Adipose tissue (tissue), 3 donors: ENCODE measurements around the gene CHID1. TPM values are rescaled to one million over a fixed set of nuclear protein-coding genes. Genes with fewer than 3 reads are reported as not detected.

Source experiments
- H3K27ac ChIP-seq: one replicate; pipeline ENCODE4 v1.5.1; 2013; ENCODE audit warnings: low read depth, low read length
- WGBS, 3 donors: extraction: QIAGEN DNeasy Blood & Tissue Kit; methylation state at CpG; one replicate each; pipeline ENCODE4 v1.1.7; 2013; 5-methylcytosine and 5-hydroxymethylcytosine counted together
- polyA plus RNA-seq, 3 donors: library from polyadenylated mRNA; stranded (reverse); fragments of 200-250 nt; gene quantifications; one replicate each; pipeline ENCODE4 v1.2.3, GENCODE V29; 2013
- donor health status: healthy with polysubstance abuse.
- donor health status: Bipolar disorder and iron deficiency.
- donor health status: healthy.

The CHID1 gene
- polyA plus RNA-seq, 3 donors, result 45.3 to 62.6 (median 51.9) TPM

DNA sequence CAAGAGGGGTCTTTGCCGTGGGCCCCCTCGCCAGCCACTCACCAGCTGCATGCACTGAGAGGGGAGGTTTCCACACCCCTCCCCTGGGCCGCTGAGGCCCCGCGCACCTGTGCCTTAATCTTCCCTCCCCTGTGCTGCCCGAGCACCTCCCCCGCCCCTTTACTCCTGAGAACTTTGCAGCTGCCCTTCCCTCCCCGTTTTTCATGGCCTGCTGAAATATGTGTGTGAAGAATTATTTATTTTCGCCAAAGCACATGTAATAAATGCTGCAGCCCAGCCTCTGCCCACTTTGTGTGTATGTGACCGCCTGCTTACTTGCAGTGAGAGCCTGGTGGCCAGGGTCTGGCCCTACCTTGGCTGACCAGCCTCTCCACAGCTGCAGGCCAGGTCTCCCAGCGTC lies 85.7 kb downstream of the CHID1 start:
- H3K27ac ChIP-seq, result no peak overlapping the region
- WGBS, 3 donors, result 31 to 84% (median 78%) methylated on average over 11 of the region's 11 CpGs

DNA sequence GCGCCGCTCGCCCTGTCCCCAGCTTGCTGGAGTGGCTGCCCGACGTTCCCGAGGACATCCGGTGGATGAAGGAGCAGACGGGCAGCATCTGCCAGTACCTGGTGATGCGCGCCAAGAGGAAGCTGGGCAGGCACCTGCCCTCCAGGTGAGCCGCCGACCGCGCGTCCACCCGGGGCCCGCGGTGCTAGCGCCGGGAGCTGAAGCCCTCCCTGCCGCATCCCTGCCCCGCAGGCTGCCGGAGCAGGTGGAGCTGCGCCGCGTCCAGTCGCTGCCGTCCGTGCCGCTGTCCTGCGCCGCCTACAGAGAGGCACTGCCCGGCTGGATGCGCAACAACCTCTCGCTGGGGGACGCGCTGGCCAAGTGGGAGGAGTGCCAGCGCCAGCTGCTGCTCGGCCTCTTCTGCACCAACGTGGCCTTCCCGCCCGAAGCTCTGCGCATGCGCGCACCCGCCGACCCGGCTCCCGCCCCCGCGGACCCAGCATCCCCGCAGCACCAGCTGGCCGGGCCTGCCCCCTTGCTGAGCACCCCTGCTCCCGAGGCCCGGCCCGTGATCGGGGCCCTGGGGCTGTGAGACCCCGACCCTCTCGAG lies 86.2 kb downstream of the CHID1 start:
- 34 to 88% (median 86%) methylated on average over 45 to 59 of the region's 59 CpGs for WGBS, 3 donors

DNA sequence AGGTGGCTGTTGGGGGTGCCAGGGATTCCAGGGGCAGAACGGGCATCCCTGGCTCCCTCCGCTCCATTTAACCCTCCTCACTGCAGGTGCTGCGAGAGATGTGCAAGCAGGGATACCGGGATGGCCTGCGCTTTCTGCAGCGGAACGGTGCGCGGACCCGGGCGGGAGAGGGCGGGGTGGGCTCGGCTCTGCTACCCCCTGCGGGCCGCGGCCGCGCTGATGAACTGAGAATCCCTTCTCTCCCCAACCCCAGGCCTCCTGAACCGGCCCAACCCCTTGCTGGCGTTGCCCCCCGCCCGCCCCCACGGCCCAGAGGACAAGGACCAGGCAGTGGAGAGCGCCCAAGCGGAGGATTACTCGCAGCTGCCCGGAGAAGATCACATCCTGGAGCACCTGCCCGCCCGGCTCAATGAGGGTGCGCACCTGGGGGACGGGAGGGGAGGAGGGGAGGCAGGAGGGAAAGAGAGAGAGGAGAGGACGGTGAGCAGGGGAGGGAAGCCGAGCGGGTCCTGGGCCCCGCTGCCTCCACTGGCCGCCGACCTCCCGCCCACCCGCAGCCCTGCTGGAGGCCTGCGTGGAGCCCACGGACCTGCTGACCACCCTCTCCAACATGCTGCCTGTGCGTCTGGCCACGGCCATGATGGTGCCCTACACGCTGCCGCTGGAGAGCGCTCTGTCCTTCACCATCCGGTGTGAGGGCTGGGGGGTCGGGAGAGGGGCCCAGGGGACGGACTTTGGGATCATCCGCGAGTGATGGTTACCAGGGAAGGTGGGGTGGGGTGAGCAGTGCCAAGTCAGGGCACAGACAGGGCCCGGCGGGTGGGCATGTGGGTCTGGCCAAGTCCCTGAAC lies 86.9 kb downstream of the CHID1 start:
- H3K27ac ChIP-seq, result no peak overlapping the region
- WGBS, 3 donors, result 42 to 89% (median 88%) methylated on average over 42 to 53 of the region's 53 CpGs

More for the DNA sequence above, 86.2 kb downstream of the CHID1 start:
- no peak overlapping the region for H3K27ac ChIP-seq

DNA sequence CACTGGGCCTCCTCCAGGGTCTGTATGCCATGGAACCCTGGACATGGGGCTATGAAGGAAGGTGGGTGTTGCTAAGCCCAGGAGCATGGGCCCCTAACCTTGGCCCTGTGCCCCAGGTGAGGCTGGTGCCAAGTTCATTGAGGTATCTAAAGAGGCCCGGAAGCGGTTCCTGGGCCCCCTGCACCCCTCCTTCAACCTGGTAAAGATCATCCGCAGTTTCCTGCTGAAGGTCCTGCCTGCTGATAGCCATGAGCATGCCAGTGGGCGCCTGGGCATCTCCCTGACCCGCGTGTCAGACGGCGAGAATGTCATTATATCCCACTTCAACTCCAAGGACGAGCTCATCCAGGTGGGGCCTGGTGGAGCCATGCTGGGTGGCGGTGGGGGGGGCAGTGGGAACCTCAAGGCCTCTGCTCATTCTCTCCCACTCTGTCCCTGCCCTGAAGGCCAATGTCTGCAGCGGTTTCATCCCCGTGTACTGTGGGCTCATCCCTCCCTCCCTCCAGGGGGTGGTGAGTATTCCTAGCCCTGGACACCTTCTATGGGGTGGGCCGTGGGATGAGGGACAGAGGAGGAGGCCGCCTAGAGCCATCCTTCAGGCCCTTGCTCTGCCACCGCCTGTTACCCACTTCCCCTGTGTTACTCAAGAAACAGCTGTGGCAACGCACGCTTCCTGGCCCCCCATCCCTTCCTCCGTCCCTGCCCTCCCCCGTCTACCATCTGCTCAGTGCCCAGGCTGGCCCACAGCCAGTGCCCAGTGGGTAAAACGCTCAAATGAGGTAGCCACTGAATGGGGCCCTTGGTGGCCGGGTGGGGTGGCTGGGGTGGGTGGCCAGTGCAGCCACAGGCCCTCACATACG lies 88.9 kb downstream of the CHID1 start:
- no peak overlapping the region for H3K27ac ChIP-seq
- 34 to 55% (median 53%) methylated on average over 22 of the region's 22 CpGs for WGBS, 3 donors

DNA sequence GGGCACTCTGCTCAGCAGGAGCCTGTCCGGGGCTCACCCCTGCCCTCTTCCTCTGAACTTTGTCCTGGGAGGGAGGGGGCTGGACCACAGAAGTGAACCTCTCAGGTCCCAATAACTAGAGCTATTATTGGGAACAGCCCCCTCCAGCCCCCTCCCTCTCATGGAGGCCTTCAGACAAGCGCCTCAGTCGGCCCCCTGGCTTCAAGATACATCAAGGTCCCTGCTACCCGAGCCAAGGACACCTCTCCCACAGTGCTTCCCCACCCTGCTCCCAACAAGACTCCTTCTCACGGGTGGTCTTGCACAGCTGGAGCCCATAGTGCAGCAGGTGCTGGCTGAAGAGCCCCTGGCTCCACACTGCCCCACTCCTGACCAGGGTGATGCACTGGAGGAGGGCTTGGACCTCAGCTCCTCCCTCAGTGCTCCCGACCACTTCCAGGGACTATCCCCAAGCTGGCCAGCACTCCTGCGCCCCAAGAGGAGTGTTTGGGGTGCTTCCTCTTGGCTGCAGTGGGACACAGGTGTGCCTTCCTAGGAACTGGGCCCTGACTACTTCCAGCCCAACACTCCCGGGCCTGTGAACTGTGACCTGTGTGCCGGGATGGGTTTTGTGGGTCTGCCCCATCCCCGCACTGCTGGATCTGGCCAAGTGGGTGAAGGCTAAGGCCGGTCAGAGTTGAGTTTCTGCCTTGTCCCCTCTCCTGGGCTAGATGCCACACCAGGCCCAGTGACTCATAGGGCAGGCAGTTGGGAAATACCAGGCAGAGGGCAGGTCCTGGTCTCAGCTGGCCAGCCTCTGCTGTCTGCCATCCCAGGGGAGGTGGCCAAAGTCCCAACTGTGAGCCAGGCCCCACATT lies 89.7 kb downstream of the CHID1 start:
- 19 to 47% (median 42%) methylated on average over 10 to 11 of the region's 11 CpGs for WGBS, 3 donors
- no peak overlapping the region for H3K27ac ChIP-seq

DNA sequence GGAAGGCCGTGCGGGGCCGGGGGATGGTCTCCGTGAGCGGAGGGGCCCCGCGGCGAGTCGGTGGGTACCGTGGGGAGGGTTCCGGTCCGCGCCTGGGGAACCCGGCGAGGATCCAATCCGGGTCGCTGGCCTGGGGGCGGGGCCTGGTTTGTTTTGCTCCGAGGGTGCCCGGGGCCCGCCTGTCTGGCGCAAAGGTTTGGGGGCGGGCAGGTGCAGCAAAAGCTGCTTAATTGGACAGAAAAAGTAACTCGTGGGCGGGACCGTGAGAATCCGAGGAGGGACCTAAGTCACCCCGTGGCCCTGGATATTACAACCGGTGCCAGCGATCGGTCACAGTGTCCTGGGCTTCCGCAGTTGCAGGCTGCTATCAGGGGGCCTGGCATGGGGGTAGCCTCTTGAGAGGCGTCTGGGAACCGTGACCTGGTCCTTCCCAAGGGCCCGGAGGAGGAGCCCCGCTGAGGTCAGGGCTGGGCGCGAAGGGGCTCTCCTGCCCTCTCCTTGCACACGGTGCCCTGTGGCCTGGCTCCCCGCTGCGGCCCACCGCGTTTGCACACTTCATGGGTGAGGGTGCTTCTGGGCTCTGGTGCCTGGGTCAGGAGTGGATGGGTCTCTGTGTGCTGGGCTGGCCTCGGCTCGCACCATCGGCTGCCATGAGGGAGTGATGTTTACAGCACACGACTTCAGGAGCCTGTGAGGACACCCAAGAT lies 90.5 kb downstream of the CHID1 start:
- H3K27ac ChIP-seq, result no peak overlapping the region
- WGBS, 3 donors, result 1 to 2% (median 2%) methylated on average over 45 to 47 of the region's 47 CpGs

DNA sequence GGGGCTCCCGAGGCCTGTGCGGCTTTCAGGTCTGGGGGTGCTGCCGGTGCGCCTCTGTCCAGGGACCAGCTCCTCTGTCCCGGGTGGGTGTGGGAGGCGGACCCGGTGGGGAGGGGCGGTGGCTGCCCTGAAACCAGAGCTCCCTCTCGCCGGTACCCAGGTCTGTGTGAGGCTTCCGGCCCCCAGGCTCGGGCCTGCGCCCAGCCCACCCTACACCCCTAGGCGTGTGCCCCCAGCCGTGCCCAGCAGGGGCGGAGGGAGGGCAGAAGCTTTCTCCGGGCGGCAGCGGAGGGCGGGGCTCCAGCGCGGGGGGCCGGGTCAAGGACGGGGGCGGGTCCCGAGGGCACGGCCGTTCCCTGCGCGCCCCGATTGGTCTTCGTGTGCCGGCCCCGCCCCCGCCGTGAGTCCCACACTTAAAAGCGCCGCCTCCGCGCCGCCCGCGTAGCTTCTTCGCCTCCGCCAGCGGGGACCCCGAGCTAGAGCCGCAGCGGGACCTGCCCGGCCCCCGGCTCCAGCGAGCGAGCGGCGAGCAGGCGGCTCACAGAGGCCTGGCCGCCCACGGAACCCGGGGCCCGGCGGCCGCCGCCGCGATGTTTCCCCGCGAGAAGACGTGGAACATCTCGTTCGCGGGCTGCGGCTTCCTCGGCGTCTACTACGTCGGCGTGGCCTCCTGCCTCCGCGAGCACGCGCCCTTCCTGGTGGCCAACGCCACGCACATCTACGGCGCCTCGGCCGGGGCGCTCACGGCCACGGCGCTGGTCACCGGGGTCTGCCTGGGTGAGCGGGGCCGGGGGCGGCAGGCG lies 91.3 kb downstream of the CHID1 start:
- WGBS, 3 donors, result 0 to 1% (median 1%) methylated on average over 53 to 96 of the region's 96 CpGs

DNA sequence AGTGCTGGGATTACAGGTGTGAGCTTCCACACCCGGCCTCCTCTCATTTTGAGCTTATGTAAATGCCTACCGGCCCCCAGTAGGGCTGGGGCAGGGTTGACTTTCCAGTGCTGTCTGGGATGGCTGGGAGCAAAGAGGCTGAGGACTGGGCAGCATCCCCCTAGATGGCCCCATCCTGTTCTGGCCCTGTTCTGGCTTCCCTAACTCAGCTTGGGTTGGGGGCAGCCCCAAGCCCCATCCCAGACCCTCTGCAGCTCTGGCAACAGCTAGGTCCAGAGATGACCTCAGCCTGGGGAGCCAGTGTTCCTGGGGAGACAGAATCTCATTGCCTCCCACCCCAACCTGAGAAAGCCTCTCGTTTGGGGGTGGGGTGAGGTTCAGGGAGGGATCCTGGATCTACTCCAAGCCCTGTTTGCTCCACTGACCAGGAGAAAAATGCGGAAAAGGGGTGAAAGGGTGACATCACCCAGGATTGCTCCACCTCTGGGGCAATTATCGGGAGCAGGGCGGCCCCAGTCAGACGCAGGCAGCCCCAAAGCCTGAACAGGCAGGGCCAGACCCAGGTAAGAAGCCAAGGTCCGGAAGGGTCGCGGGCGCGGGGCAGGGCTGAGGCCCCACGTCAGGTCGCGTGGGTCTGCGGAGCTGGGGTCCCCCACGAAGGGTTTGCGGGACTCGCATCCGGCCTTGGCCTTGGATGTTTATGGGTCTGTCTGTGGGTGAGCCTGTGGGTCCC lies 92.0 kb downstream of the CHID1 start, which contains the start of gene PNPLA2:
PNPLA2 (plus strand) TSS at position 519 of the 733 bp plus-strand sequence. CDS start 805 bp downstream, outside the sequence.
- H3K27ac ChIP-seq, result peak within 1 kb of the TSS; percentile 4
- 11 to 20% (median 18%) methylated on average over 20 of the region's 20 CpGs for WGBS, 3 donors

More for the DNA sequence above, 91.3 kb downstream of the CHID1 start:
- peak overlapping the region; percentile 4 for H3K27ac ChIP-seq

Other genes with a start within 250 kb of the CHID1 start
- 10 to 100 TPM; 18.3 to 28.0 (median 18.8) TPM for gene DEAF1, start 215.6 kb downstream of the CHID1 start, polyA plus RNA-seq
- gene TMEM80, start 215.0 kb downstream of the CHID1 start, polyA plus RNA-seq, result 10 to 100 TPM; 18.6 to 27.0 (median 19.8) TPM
- 10 to 100 TPM; 11.2 to 54.5 (median 29.2) TPM for gene EPS8L2, start 204.6 kb downstream of the CHID1 start, polyA plus RNA-seq
- gene TALDO1, start 163.3 kb downstream of the CHID1 start, polyA plus RNA-seq, result 100 to 1,000 TPM in 2 of 3 donors, 10 to 100 TPM in 1; 99.7 to 306 (median 185) TPM
- gene GATD1, start 133.3 kb downstream of the CHID1 start, polyA plus RNA-seq, result 10 to 100 TPM; 15.4 to 33.4 (median 32.5) TPM
- under 1 TPM in 2 of 3 donors, not detected in 1; 0.04 to 0.09 TPM for gene CEND1, start 120.7 kb downstream of the CHID1 start, polyA plus RNA-seq
- 10 to 100 TPM; 11.1 to 53.6 (median 40.1) TPM for gene SLC25A22, start 112.5 kb downstream of the CHID1 start, polyA plus RNA-seq
- 10 to 100 TPM in 2 of 3 donors, 1 to 10 TPM in 1; 9.2 to 16.5 (median 12.4) TPM for gene PIDD1, start 105.6 kb downstream of the CHID1 start, polyA plus RNA-seq
- 1,000 to 10,000 TPM; 1,158 to 3,822 (median 2,898) TPM for gene RPLP2, start 100.8 kb downstream of the CHID1 start, polyA plus RNA-seq
- 1,000 to 10,000 TPM in 1 of 3 donors, 100 to 1,000 TPM in 2; 309 to 2,521 (median 389) TPM for gene PNPLA2, start 91.9 kb downstream of the CHID1 start, polyA plus RNA-seq
- gene CRACR2B, start 82.9 kb downstream of the CHID1 start, polyA plus RNA-seq, result 100 to 1,000 TPM in 1 of 3 donors, 10 to 100 TPM in 2; 36.7 to 174 (median 50.7) TPM
- 100 to 1,000 TPM; 495 to 757 (median 531) TPM for gene CD151, start 77.9 kb downstream of the CHID1 start, polyA plus RNA-seq
- 100 to 1,000 TPM; 126 to 454 (median 290) TPM for gene POLR2L, start 68.3 kb downstream of the CHID1 start, polyA plus RNA-seq
- 100 to 1,000 TPM in 2 of 3 donors, 10 to 100 TPM in 1; 34.1 to 122 (median 115) TPM for gene TSPAN4, start 68.0 kb downstream of the CHID1 start, polyA plus RNA-seq
- 10 to 100 TPM; 32.0 to 57.4 (median 37.3) TPM for gene AP2A2, start 15.1 kb upstream of the CHID1 start, polyA plus RNA-seq
- 10 to 100 TPM in 1 of 3 donors, 1 to 10 TPM in 1, not detected in 1; 6.2 to 10.6 TPM for gene MUC6, start 125.9 kb upstream of the CHID1 start, polyA plus RNA-seq
- gene MUC2, start 164.1 kb upstream of the CHID1 start, polyA plus RNA-seq, result under 1 TPM in 2 of 3 donors, not detected in 1; 0.01 to 0.31 TPM
- 10 to 100 TPM in 1 of 3 donors, under 1 TPM in 2; 0.03 to 24.5 (median 0.56) TPM for gene MUC5AC, start 247.1 kb upstream of the CHID1 start, polyA plus RNA-seq